Measurements from ENCODE around the gene IMMT. TPM values are rescaled to one million over a fixed set of nuclear protein-coding genes. Genes with fewer than 3 reads are reported as not detected.

The IMMT gene
- total RNA-seq, 1 experiment from 2014 or later = 172 TPM

GRCh38 chr2:86204458-86204857, 9.2 kb upstream of the IMMT start:
- TF ChIP-seq CTCF (conservative IDR thresholded peaks at IDR 0.05; ENCODE audit: low read depth, low read length) = no peak
- TF ChIP-seq EZH2 (IDR thresholded peaks at IDR 0.05; ENCODE audit: borderline replicate concordance, low read depth, low read length, poor library complexity, severe bottlenecking) = no peak
- no peak overlapping the region for H3K27ac ChIP-seq (ENCODE audit: low read depth, low read length, poor library complexity, severe bottlenecking)
- H3K4me3 ChIP-seq (ENCODE audit: low read depth, low read length, poor library complexity, severe bottlenecking) = no peak overlapping the region
- DNase-seq (ENCODE audit: low spot score) = no peak
- H3K9me3 ChIP-seq (ENCODE audit: low read depth, low read length, poor library complexity, severe bottlenecking) = no peaks in the 10 kb centered on the region
- peaks cover 39% of the 10 kb centered on the region for H3K36me3 ChIP-seq (ENCODE audit: insufficient read depth, low read length, poor library complexity, severe bottlenecking)
- peaks cover 4% of the 10 kb centered on the region for H3K4me1 ChIP-seq (ENCODE audit: insufficient read depth, low read length, poor library complexity, severe bottlenecking)
- ChIA-PET CTCF (no interaction called here), POLR2A (ENCODE audit: low non-redundant PET) (no interaction called here)
- intact Hi-C loops (cut with micrococcal nuclease; ENCODE audit: unreplicated experiment) = no loop called here
- BruUV-seq (replicated peaks) = no TSS peak
- no peaks in the 10 kb centered on the region for H3K27me3 ChIP-seq (replicated peaks; ENCODE audit: insufficient read depth, low read depth, low read length, poor library complexity)

- Histone ChIP-seq H3K36me3 (ENCODE audit: insufficient read depth, low read length, poor library complexity, severe bottlenecking) (peaks cover 31% of the 10 kb centered on the region), H3K4me1 (ENCODE audit: insufficient read depth, low read length, poor library complexity, severe bottlenecking) (peaks cover 4% of the 10 kb centered on the region), H3K27ac (ENCODE audit: low read depth, low read length, poor library complexity, severe bottlenecking) (no peak overlapping the region), H3K4me3 (ENCODE audit: low read depth, low read length, poor library complexity, severe bottlenecking) (no peak overlapping the region), H3K27me3 (replicated peaks; ENCODE audit: insufficient read depth, low read depth, low read length, poor library complexity) (no peaks in the 10 kb centered on the region), H3K9me3 (ENCODE audit: low read depth, low read length, poor library complexity, severe bottlenecking) (no peaks in the 10 kb centered on the region)
- CTCF ChIA-PET = no interaction called here
- intact Hi-C loops (cut with micrococcal nuclease; ENCODE audit: unreplicated experiment) = no loop called here
- no peak for DNase-seq (ENCODE audit: low spot score)
- no TSS peak for BruUV-seq (replicated peaks)
- POLR2A ChIA-PET (ENCODE audit: low non-redundant PET) = no interaction called here
- no peak for TF ChIP-seq CTCF (conservative IDR thresholded peaks at IDR 0.05; ENCODE audit: low read depth, low read length)
- no peak for TF ChIP-seq EZH2 (IDR thresholded peaks at IDR 0.05; ENCODE audit: borderline replicate concordance, low read depth, low read length, poor library complexity, severe bottlenecking)
These were observed 8.4 kb upstream of the IMMT start for GRCh38 chr2:86203614-86204013.

- intact Hi-C loops (cut with micrococcal nuclease; ENCODE audit: unreplicated experiment) = no loop called here
- H3K27me3 ChIP-seq (replicated peaks; ENCODE audit: insufficient read depth, low read depth, low read length, poor library complexity) = no peaks in the 10 kb centered on the region
- H3K9me3 ChIP-seq (ENCODE audit: low read depth, low read length, poor library complexity, severe bottlenecking) = no peaks in the 10 kb centered on the region
- BruUV-seq (replicated peaks) = no TSS peak
- CTCF ChIA-PET = interaction anchor here (1.3 kb wide), 1 partner anchor 170 kb away, joined by 3 read pairs; no protein-coding TSS in a partner anchor
- H3K4me3 ChIP-seq (ENCODE audit: low read depth, low read length, poor library complexity, severe bottlenecking) = no peak overlapping the region
- DNase-seq (ENCODE audit: low spot score) = no peak
- POLR2A ChIA-PET (ENCODE audit: low non-redundant PET) = interaction anchor here (0.6 kb wide), 1 partner anchor 56 kb away, joined by 4 read pairs; no protein-coding TSS in a partner anchor
- H3K27ac ChIP-seq (ENCODE audit: low read depth, low read length, poor library complexity, severe bottlenecking) = no peak overlapping the region
- H3K4me1 ChIP-seq (ENCODE audit: insufficient read depth, low read length, poor library complexity, severe bottlenecking) = peaks cover 4% of the 10 kb centered on the region
- H3K36me3 ChIP-seq (ENCODE audit: insufficient read depth, low read length, poor library complexity, severe bottlenecking) = peaks cover 22% of the 10 kb centered on the region
- no peak for TF ChIP-seq CTCF (conservative IDR thresholded peaks at IDR 0.05; ENCODE audit: low read depth, low read length)
- no peak for TF ChIP-seq EZH2 (IDR thresholded peaks at IDR 0.05; ENCODE audit: borderline replicate concordance, low read depth, low read length, poor library complexity, severe bottlenecking)
These were observed 7.4 kb upstream of the IMMT start for GRCh38 chr2:86202702-86203101.

All from A673 (cell line).